Activated CD4-positive, alpha-beta T cell treated with anti-CD3 and anti-CD28 coated beads for 4 hours (primary cell): ENCODE results near the gene MRPS2.
A peak's percentile ranks its signal among the peaks of the same experiment; 100 is the strongest.
"Not testable (repeated sequence)": the region's sequence is repeated elsewhere in the genome, so short reads cannot be mapped to it uniquely, and the experiment has no call there.

Experiments
- DNase-seq, 2 donors: peaks; one replicate each; pipeline ENCODE4 v3.0.0-alpha.2; 2020

The MRPS2 gene

DNA sequence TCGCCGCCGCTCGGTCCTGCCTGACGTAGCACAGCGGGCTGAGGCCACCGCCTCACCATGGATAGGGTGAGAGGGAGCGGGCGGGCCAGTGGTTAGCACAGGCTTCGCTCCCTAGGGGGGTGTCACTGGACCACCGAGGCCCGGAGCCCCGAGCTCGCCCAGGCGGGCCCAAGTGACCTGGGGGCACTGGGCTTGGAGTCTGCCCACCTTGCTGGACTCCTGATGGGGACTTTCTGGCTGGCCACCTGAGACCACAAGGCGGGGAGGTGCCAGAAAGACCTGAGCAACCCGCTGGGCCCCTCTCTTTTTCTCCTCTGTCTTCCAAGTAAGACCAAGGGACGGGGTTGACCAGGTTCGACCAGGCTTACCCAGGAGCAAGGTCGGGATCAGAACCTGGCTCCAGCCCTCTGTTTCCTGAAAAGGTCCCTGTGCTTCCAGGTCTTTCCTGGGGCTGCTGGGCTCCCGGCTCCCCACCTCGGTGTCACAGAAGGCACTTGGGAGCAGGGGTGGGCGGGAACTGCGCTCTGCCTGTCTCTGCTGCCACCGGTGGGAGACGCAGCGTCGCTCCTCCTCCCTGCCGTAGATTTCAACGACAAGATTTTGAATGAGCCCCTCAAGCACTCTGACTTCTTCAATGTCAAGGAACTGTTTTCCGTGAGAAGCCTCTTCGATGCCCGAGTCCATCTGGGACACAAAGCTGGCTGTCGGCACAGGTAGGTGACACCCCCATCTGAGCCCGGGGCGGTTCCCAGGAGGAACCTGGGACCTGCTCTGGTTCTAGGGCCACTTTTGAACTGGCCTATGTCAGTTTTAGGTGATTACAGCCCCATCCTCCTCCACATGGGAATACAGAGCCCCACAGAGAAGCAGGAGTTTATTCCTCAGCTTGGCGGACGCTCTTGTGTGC lies 1.0 kb downstream of the MRPS2 start:
- no peak for DNase-seq

DNA sequence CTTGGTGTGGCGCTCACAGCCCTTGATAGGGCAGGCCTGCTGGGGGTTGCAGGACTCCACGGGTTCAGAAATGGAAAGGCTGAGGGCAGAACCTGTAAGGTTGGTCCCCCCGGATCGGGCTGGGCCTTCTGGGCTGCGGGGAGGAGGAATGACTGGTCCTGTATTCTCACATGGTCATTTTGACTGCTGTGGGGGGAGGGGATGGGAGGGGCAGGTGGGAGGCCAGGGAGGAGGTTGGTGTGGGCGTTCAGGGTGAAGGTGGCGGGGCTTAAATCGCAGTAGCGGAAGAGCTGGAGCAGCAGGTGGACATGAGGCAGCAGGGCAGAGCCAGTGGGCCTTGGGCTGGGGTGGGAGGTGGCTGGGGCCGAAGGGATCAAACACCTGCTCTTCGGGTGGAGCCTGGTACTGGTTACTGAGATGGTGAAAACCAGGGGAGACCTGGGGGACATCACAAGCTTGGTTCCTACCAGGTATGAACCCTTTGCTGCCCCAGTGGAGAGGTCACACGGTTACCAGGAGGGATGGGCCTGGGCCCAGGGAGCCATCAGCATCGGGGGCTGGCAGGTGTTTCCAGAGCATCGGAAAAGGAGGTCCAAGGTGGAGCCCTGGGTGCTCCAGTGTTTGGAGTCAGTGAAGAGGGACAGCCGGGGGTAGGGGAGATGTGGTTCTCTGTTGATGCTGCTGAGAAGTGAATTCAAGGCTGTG lies 1.8 kb downstream of the MRPS2 start:
- no peak for DNase-seq

- DNase-seq: no peak
Observed at GRCh38 chr9:135502873-135503321, 2.4 kb downstream of the MRPS2 start.

DNA sequence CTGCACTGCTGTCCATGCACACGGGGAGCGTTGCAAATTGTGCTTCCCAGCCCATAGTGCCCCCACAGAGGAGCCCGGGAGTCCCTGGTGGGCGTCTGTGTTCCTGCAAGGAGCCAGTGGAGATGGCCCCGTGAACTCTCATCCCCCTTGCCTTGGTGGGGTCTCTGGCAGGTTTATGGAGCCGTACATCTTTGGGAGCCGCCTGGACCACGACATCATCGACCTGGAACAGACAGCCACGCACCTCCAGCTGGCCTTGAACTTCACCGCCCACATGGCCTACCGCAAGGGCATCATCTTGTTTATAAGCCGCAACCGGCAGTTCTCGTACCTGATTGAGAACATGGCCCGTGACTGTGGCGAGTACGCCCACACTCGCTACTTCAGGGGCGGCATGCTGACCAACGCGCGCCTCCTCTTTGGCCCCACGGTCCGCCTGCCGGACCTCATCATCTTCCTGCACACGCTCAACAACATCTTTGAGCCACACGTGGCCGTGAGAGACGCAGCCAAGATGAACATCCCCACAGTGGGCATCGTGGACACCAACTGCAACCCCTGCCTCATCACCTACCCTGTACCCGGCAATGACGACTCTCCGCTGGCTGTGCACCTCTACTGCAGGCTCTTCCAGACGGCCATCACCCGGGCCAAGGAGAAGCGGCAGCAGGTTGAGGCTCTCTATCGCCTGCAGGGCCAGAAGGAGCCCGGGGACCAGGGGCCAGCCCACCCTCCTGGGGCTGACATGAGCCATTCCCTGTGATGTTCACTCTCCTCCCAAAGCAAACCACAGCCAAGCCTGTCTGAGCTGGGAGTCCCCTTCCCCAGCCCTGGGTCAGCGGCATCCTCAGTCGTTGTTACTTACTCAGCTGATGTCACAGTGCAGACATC lies 3.1 kb downstream of the MRPS2 start:
- DNase-seq: no peak

DNA sequence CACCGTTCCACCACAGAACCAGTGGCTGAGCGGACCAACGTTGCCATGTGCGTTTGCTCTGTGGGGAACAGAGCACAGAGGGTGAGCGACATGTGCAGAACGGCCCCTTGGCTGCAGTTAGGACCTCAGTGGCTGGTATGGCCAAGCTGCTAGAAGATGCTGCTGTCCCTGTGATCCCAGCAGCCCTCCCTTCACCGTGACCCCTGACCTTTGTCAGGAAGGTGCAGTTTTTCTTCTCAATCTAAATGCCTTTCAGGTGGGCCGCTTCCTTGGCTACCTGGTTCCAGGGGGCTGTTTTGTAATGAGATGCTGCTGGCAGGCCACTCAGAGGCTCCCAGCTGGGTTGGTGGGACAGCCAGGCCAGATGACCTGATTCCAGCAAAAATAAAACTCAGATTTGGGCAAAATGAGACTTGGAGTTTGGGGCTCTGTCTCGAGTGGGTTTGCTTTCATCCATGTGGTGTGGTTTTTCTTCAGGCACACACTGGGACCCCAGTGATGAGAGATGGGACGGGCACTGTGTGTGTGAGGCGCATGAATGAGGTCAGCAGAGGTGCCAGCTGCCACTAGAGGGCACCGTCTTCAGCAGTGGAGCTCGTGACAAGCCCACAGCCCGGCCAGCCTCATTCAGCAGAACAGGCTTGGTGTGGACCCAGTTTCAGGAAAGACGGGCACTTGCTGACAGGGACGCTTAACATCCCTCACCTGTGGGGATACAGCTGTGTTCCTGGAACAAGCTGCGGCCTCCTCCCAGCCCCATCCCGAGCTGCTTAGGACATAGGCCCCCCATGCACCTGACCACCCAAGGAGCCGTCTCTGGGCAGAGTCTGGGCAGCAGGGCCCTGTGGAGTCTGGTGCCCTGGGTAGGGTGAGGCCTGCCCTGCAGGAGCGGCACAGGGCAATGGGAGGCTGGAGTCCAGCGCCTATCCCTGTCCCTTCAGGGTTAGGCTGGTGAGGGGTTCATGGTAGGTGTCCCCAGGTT lies 4.1 kb downstream of the MRPS2 start:
- DNase-seq: peak; percentile 55 to 60

- no peak for DNase-seq
Observed at GRCh38 chr9:135505406-135506187, 5.1 kb downstream of the MRPS2 start.

GRCh38 chr9:135506327-135507103 lies 6.0 kb downstream of the MRPS2 start:
- DNase-seq: no peak

DNA sequence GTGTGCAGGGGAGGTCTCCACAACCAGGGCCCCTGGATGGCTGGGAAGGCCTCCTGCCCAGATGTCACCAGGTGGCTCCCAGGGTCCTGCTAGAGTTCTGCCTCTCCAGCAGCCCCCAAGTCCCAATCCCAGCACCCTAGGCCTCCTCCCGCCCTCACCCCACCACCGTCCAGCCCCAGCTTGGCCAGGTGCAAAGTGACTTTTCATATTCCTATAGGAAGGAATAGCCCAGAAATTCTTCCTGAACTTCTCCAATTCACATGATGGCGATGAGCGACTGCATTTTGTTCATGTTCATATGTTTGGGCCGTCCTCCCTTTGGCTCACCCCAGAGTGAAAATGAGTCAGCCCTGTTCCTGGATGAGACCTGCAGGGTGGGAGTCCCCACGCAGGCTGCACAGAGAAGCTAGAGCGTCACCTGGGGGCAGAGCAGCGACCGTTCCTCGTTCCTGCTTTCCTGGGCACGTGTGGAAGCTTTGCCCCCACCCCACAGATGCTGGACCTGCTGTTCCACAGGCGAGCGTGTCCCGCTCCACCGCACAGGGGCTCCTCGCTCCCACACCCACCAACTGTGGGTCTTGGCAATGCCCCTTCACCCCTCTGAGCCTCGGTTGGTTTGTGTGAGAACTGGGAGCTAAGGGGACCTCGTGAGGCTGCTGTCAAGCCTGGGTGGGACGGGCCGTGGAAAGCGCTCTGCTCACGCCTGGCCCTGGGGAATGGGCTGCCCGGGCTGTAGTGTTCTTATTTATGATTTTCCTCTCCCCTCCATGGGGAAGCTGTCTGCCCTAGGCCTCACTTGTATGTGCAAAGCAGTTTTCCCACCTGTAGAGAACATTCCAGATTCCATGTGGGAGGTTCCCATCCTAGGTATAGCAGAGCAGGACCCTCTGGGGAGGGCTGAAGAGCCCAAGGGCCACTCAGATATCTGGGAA lies 6.9 kb downstream of the MRPS2 start:
- no peak for DNase-seq

DNA sequence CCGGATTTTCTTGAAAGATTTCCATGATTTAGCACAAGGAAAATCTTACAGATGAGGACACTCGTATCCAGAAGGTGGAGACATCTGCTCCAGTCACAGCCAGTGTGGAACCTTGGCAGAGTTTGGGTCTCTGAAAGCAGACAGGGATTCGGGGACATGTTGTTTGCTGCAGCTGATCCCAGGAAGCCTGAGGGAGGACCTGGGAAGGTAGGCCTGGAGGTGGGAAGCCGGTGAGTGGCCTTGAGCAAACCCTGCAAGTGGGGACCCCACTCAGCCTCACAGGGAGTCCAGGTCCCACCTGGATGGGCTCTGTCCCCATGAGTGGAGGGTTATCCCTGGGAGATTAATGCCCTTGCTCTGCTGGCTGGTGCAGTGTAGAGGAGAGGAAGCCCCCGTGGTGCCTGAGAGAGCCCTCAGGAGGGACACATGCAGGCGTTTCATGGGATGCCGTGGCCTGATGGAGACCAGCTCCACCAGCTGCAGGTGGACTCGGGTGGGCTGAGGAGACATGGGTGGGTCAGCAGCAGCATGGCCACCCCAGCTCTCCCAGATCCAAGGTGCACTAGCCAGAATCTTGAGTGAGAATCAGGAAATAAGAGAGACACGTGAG lies 7.8 kb downstream of the MRPS2 start:
- DNase-seq: no peak

DNA sequence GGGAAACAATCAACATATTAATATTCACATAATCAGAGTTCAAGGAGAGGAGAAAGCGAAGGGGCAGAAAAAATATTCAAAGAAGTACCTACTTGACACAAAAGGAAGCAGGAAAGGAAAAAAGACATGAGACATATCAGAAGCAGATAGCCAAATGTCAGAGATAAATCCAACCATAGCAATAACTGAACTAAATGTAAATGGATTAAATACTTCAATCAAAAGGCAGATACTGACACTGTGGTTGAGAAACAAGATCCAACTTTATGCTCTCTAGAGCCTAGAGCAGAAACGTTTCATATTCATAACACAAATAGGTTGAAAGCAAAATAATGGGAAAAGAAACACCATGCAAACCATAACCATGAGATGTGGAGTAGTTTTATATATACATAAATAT lies 9.0 kb downstream of the MRPS2 start:
- no peak for DNase-seq

DNA sequence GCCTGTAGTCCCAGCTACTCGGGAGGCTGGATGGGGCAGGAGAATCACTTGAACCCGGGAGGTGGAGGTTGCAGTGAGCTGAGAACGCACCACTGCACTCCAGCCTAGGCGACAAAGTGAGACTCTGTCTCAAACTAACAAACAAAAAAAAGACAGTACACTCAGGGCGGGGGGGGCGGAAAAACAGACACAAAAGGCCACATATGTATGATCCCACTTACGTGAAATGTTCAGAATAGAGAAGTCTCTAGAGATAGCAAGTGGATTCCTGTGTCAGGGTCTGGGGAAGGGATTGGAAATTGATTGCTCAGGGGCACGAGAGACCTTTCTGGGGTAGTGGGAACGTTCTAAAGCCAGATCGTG lies 11.7 kb downstream of the MRPS2 start:
- no peak for DNase-seq

GRCh38 chr9:135512904-135513303 lies 12.4 kb downstream of the MRPS2 start:
- DNase-seq: no peak

DNA sequence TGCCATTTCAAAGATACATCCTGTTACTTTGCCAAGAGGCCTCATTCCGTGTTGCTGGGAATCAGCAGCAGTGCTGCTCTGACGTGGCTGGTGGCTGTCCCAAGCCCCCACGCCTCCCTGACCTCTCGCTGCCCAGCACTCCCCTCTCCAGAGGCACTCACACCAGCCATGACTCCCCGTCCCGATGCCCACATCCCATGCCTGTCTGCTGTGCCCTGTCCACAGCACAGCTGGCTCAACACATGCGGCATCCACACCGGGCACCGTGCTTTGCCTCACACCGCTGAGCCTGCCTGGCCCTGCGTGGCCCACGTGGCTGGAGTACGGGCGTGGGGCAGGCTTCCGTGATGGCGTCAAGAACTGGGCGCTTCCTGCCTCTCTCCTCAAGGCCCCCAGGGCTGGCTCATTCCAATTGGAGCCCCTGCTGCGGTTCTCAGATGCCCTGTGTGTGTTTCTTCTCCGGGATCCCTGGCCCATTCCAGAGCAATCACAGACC lies 12.9 kb downstream of the MRPS2 start:
- no peak for DNase-seq

GRCh38 chr9:135513906-135514305 lies 13.4 kb downstream of the MRPS2 start:
- not testable (repeated sequence) for DNase-seq

GRCh38 chr9:135514342-135515082 lies 14.0 kb downstream of the MRPS2 start:
- DNase-seq: no peak

DNA sequence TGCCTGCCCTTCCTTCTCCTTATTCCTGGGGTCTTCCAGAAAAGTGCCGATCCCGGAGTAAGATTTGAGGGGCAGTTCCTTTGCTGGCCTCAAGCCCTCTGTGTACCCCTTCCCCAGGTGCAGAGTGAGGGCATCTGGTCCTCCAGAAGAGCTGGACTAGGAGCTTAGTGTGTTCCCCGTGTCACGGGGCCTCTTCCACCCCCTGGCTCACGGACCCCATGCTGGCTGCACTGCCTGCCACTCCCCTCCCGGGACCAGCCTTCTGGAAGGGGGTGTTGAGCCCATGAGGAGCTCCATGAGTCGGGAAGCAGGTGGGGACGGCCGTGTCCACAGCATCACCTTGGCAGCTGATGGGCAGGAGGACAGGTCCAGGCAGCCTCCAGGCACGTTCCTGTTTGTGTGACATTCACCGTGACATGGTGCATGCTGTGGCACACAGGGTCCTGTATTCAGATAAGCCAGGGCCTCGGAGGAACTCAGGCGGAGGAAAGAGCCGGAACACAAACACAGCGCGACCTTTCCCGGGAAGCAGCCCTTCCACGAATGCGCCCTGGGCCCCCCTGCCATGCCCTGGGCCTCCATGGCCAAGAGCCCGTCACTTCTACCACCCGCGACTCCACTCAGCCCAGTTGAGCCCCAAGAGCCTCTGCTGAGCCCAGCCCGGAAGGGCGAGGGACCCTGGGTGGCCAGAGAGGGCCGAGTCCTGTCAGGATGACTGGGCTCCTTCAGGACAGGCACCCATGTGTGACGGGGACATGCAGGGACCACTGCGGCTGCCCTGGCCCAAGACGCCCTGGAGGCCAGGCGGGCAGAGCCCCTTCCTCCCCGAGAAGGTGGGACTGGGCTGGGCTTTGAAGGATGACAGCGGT lies 14.8 kb downstream of the MRPS2 start:
- no peak for DNase-seq
